ENCODE data around the gene KCNJ6.

KCNJ6 gene

DNA sequence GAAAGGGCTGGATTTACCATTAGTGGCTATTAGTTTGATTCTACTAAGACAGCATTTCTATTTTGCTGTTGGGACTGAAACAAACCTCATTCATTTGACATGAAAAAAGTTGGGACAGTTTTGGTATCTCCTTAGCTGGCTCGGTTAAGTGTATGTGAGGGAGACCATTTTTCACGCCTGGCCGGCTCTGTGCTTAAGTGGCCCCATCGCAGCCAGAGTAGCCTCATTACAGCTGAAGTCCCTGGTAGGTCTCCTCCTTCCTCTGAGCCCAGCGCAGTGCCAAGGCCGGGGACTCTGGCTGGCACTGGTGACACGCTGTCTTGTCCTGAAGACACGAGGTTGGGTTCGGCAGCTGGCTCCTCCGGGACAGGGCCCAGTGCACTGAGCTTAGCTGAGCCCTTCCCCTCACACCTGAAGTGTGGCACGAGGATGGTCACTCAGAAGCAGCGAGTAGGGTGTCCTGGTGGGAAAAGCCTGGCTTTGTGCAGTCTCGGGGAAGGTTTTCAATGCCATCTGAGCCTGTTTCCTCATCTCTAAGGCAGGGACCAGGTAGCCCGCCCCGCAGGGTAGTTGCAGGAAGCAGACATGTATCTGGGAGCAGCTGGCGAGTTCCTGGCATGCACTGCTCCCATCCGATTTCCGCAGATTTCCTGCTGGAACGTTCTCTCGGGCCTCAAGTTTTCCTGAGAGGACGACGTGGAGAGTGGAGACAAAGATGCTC, 353.2 kb downstream of the KCNJ6 start:
- no peak for DNase-seq

GRCh38 chr21:37561941-37562919, 354.0 kb downstream of the KCNJ6 start:
- no peak for DNase-seq

- no peak for DNase-seq
Measured at GRCh38 chr21:37561506-37561905, 354.8 kb downstream of the KCNJ6 start.

GRCh38 chr21:37560385-37560784, 355.9 kb downstream of the KCNJ6 start:
- no peak for DNase-seq

GRCh38 chr21:37558676-37559211, 357.5 kb downstream of the KCNJ6 start:
- no peak for DNase-seq
